Upper lobe of right lung (tissue), 1 donor: ENCODE measurements around the gene RAB31. TPM values are rescaled to one million over a fixed set of nuclear protein-coding genes. Genes with fewer than 3 reads are reported as not detected.

Source experiments
- ATAC-seq: fragments of 200-7000 bp; cut with Tn5 transposase; one replicate; pipeline ENCODE4 v1.9.1; 2020; ENCODE audit warnings: mild to moderate bottlenecking, moderate library complexity
- DNase-seq: peaks from one replicate; pipeline ENCODE4 v3.0.0-alpha.2; 2020
- H3K27ac ChIP-seq: fragments of 200-600 bp; one replicate; pipeline ENCODE4 v1.8.0; 2022
- H3K27me3 ChIP-seq: fragments of 200-600 bp; one replicate; pipeline ENCODE4 v1.8.0; 2022; ENCODE audit warnings: mild to moderate bottlenecking
- H3K36me3 ChIP-seq: fragments of 200-600 bp; one replicate; pipeline ENCODE4 v1.8.0; 2022
- H3K4me1 ChIP-seq: fragments of 200-600 bp; one replicate; pipeline ENCODE4 v1.8.0; 2022
- H3K4me3 ChIP-seq: fragments of 200-600 bp; one replicate; pipeline ENCODE4 v1.8.0; 2022; ENCODE audit warnings: mild to moderate bottlenecking
- H3K9me3 ChIP-seq: fragments of 200-600 bp; one replicate; pipeline ENCODE4 v1.8.0; 2022
- CTCF ChIP-seq: fragments of 200-600 bp; IDR thresholded peaks from one replicate; pipeline ENCODE4 v1.8.0; 2022; ENCODE audit warnings: antibody characterized with exemption
- intact Hi-C: fragments of 100-400 bp; cut with DNase I; formaldehyde crosslinking; loops from one replicate; pipeline ENCODE4 v1.11.0; 2022
- total RNA-seq: library from RNA; stranded (reverse); fragmentation: NEBNext Ultra II Directional; extraction: Animal tissue kit (Norgen Biotek cat#: 25700); gene quantifications from one replicate; pipeline ENCODE4 v1.2.1, GENCODE V29; 2021
- donor health status: DM: no; HTN: yes; CAD: no; lungs with severe emphysema.

Gene RAB31
- total RNA-seq, 1 donor from 2014 or later: 137 TPM

- Histone ChIP-seq H3K9me3 (no peaks in the 10 kb centered on the region), H3K27me3 (no peaks in the 10 kb centered on the region), H3K36me3 (no peaks in the 10 kb centered on the region), H3K27ac (no peak overlapping the region), H3K4me3 (no peak overlapping the region), H3K4me1 (no peaks in the 10 kb centered on the region)
- ATAC-seq (no peak), DNase-seq (no peak)
- intact Hi-C loops: no loop called here
- TF ChIP-seq CTCF: no peak
Observed at GRCh38 chr18:9788140-9788539, 80.0 kb downstream of the RAB31 start.

- no peaks in the 10 kb centered on the region for H3K9me3 ChIP-seq
- no peaks in the 10 kb centered on the region for H3K36me3 ChIP-seq
- H3K4me3 ChIP-seq: no peak overlapping the region
- intact Hi-C loops: no loop called here
- no peak for TF ChIP-seq CTCF
- H3K4me1 ChIP-seq: no peaks in the 10 kb centered on the region
- H3K27me3 ChIP-seq: no peaks in the 10 kb centered on the region
- DNase-seq (no peak), ATAC-seq (no peak)
- H3K27ac ChIP-seq: no peak overlapping the region
Observed at GRCh38 chr18:9788860-9789259, 80.8 kb downstream of the RAB31 start.

- Histone ChIP-seq H3K4me1 (no peaks in the 10 kb centered on the region), H3K4me3 (no peak overlapping the region), H3K27me3 (no peaks in the 10 kb centered on the region), H3K9me3 (no peaks in the 10 kb centered on the region), H3K36me3 (no peaks in the 10 kb centered on the region), H3K27ac (no peak overlapping the region)
- TF ChIP-seq CTCF: no peak
- DNase-seq (no peak), ATAC-seq (no peak)
- intact Hi-C loops: no loop called here
Observed at GRCh38 chr18:9790261-9790660, 82.2 kb downstream of the RAB31 start.

GRCh38 chr18:9791991-9792390, 83.9 kb downstream of the RAB31 start:
- intact Hi-C loops: no loop called here

GRCh38 chr18:9792565-9793245, 84.6 kb downstream of the RAB31 start:
- no peak for DNase-seq
- Histone ChIP-seq H3K27me3 (no peaks in the 10 kb centered on the region), H3K27ac (no peak overlapping the region), H3K4me1 (no peaks in the 10 kb centered on the region), H3K9me3 (no peaks in the 10 kb centered on the region), H3K4me3 (no peak overlapping the region), H3K36me3 (no peaks in the 10 kb centered on the region)
- intact Hi-C loops: no loop called here
- peak; percentile 50 for TF ChIP-seq CTCF
- peak; percentile 74 for ATAC-seq

More at GRCh38 chr18:9791991-9792390, 83.9 kb downstream of the RAB31 start:
- no peaks in the 10 kb centered on the region for H3K27me3 ChIP-seq
- H3K9me3 ChIP-seq: no peaks in the 10 kb centered on the region
- TF ChIP-seq CTCF: no peak
- DNase-seq (no peak), ATAC-seq (no peak)
- no peaks in the 10 kb centered on the region for H3K36me3 ChIP-seq
- no peak overlapping the region for H3K27ac ChIP-seq
- no peak overlapping the region for H3K4me3 ChIP-seq
- H3K4me1 ChIP-seq: no peaks in the 10 kb centered on the region

GRCh38 chr18:9796011-9796410, 87.9 kb downstream of the RAB31 start:
- no peak overlapping the region for H3K4me3 ChIP-seq
- no peak for TF ChIP-seq CTCF
- H3K4me1 ChIP-seq: no peaks in the 10 kb centered on the region
- intact Hi-C loops: no loop called here
- DNase-seq (no peak), ATAC-seq (no peak)
- H3K36me3 ChIP-seq: no peaks in the 10 kb centered on the region
- H3K27me3 ChIP-seq: no peaks in the 10 kb centered on the region
- H3K27ac ChIP-seq: no peak overlapping the region
- no peaks in the 10 kb centered on the region for H3K9me3 ChIP-seq
